ENCODE data around the gene KCNH3.

KCNH3 gene

GRCh38 chr12:49537752-49538509 is 899 bp upstream of the KCNH3 start:
- DNase-seq (ENCODE audit: insufficient read length, low spot score) (no peak), FAIRE-seq (peak; percentile 20)
- TF ChIP-seq TAF1 (IDR thresholded peaks at IDR 0.05; ENCODE audit: low read depth, low read length) (no peak), POLR2A (IDR thresholded peaks at IDR 0.05; ENCODE audit: low read depth, low read length) (no peak), SPI1 (IDR thresholded peaks at IDR 0.05; ENCODE audit: low read depth, low read length) (no peak), PAX5 (IDR thresholded peaks at IDR 0.05; ENCODE audit: insufficient read depth, low read length, severe bottlenecking) (no peak), POU2F2 (IDR thresholded peaks at IDR 0.05; ENCODE audit: low read depth, low read length) (no peak), POLR2AphosphoS5 (IDR thresholded peaks at IDR 0.05; ENCODE audit: low read depth, low read length) (no peak)

DNA sequence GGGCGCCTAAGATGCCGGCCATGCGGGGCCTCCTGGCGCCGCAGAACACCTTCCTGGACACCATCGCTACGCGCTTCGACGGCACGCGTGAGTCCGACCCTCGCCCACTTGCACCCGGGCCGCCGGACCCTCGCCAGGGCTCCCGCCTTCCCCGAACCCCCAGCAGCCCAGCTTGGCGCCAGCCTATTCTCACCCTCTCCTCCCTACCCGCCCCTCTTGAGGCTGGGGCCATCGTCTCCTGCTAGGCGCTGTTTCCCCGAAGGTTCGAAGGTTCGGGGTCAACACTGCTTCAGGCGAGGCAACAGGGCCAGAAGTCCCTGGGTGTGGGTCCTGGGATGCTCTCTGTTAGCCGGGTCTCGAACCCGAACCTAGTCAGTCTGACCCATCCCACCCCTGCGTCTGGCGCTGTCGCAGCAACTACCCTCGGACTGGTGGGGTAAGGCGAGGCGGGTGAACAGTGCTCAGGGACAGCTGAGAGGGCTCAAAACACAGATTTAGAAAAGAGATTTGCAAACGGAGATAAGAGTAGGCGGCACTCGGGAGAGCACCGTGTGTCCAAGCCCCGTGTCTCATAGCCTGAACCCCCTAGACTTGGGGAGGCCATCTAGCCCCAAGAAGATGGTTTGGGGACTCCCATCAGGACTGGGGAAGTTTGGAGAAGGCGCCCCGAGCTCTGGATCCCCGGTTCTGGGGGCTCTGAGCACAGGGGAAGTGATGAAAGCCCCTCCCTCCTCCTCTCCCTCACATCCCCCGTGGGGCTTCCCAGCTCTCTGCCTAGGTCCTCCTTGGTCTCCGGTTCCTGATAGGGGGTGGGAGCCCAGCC is 787 bp downstream of the KCNH3 start:
- FAIRE-seq (peak; percentile 80), DNase-seq (ENCODE audit: insufficient read length, low spot score) (no peak)
- no peak for TF ChIP-seq POLR2AphosphoS5 (IDR thresholded peaks at IDR 0.05; ENCODE audit: low read depth, low read length)
- 0 out of 2 replicates have a peak, but pooled peaks have one; percentile 7 for TF ChIP-seq SPI1 (IDR thresholded peaks at IDR 0.05; ENCODE audit: low read depth, low read length)

GRCh38 chr12:49540229-49541139 is 1.7 kb downstream of the KCNH3 start:
- DNase-seq (ENCODE audit: insufficient read length, low spot score) (no peak), FAIRE-seq (peak; percentile 79)
- no peak for TF ChIP-seq TAF1 (IDR thresholded peaks at IDR 0.05; ENCODE audit: low read depth, low read length)
- TF ChIP-seq SPI1 (IDR thresholded peaks at IDR 0.05; ENCODE audit: low read depth, low read length) = no peak
- TF ChIP-seq POLR2AphosphoS5 (IDR thresholded peaks at IDR 0.05; ENCODE audit: low read depth, low read length) = no peak
- TF ChIP-seq POLR2A (IDR thresholded peaks at IDR 0.05; ENCODE audit: low read depth, low read length) = no peak
- TF ChIP-seq POU2F2 (IDR thresholded peaks at IDR 0.05; ENCODE audit: low read depth, low read length) = no peak
- TF ChIP-seq PAX5 (IDR thresholded peaks at IDR 0.05; ENCODE audit: insufficient read depth, low read length, severe bottlenecking) = no peak

DNA sequence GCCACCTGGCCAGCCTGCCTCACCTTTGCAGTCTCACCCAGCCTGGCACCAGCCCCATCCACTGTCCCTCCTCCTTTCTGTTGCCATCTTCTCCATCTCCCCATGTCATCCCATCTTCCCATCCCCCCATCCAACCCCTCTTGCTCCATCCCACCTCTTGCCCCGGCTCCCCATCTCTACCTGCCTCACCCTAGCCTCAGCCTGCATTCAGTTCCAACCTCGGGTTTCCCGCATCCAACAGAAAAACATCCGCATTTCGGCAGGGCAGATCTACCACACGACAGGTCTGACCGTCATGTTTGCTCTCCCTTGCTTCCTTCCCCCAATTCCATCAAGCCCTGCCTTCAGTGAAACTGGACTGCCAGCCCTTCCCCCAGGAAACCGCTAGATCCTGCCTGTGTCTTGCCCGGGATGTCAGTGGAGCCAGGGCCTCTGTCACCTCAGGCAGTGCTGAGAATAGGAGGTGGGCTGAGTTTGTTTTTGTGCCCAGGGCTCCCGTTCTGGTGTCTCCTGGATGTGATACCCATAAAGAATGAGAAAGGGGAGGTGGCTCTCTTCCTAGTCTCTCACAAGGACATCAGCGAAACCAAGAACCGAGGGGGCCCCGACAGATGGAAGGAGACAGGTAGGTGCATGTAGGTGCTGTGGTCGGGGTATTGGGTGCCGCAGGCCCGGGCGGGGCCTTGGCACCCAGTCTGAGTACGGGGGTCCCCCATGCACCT is 2.5 kb downstream of the KCNH3 start:
- DNase-seq (ENCODE audit: insufficient read length, low spot score) = no peak
- TF ChIP-seq POLR2AphosphoS5 (IDR thresholded peaks at IDR 0.05; ENCODE audit: low read depth, low read length) (no peak), TAF1 (IDR thresholded peaks at IDR 0.05; ENCODE audit: low read depth, low read length) (no peak), SPI1 (IDR thresholded peaks at IDR 0.05; ENCODE audit: low read depth, low read length) (no peak), POU2F2 (IDR thresholded peaks at IDR 0.05; ENCODE audit: low read depth, low read length) (no peak), PAX5 (IDR thresholded peaks at IDR 0.05; ENCODE audit: insufficient read depth, low read length, severe bottlenecking) (no peak), POLR2A (IDR thresholded peaks at IDR 0.05; ENCODE audit: low read depth, low read length) (no peak)
- FAIRE-seq = no peak

DNA sequence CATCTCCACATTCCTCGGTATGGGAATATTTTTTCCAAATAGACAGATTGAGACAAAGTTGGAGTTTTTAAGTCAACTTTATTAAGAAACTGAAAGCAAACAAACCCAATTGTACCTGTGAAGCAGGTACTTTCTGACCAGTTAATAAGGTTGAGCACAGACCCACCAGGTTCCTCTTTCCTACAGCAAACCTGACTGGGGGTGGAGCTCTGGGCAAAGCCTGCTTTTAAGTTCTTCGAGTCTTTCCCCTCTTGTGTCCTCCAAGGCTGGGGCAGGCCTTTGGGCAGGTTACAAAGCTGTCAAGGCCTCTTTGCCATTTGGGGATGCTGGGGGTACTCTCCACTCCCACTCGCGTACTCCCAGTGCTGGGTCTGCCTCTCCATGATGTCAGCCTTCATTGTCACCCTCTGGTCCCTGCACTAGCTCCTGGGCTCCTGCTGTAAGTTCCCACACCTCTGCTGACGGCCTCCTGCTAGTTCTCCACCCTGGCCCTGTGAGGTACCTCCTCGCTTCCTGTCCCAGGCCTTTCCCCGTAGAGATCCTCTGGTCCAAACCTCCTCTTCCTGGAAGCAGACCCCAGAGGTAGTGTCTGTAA is 3.2 kb downstream of the KCNH3 start:
- no peak for DNase-seq (ENCODE audit: insufficient read length, low spot score)
- peak; percentile 9 for FAIRE-seq
- TF ChIP-seq TAF1 (IDR thresholded peaks at IDR 0.05; ENCODE audit: low read depth, low read length) (no peak), POLR2AphosphoS5 (IDR thresholded peaks at IDR 0.05; ENCODE audit: low read depth, low read length) (no peak), SPI1 (IDR thresholded peaks at IDR 0.05; ENCODE audit: low read depth, low read length) (no peak), POU2F2 (IDR thresholded peaks at IDR 0.05; ENCODE audit: low read depth, low read length) (no peak)

GRCh38 chr12:49542592-49543160 is 3.8 kb downstream of the KCNH3 start:
- FAIRE-seq (no peak), DNase-seq (ENCODE audit: insufficient read length, low spot score) (no peak)
- no peak for TF ChIP-seq POU2F2 (IDR thresholded peaks at IDR 0.05; ENCODE audit: low read depth, low read length)
- TF ChIP-seq POLR2AphosphoS5 (IDR thresholded peaks at IDR 0.05; ENCODE audit: low read depth, low read length) = no peak
- no peak for TF ChIP-seq TAF1 (IDR thresholded peaks at IDR 0.05; ENCODE audit: low read depth, low read length)
- TF ChIP-seq POLR2A (IDR thresholded peaks at IDR 0.05; ENCODE audit: low read depth, low read length) = no peak
- TF ChIP-seq SPI1 (IDR thresholded peaks at IDR 0.05; ENCODE audit: low read depth, low read length) = no peak
- no peak for TF ChIP-seq PAX5 (IDR thresholded peaks at IDR 0.05; ENCODE audit: insufficient read depth, low read length, severe bottlenecking)

- no peak for TF ChIP-seq PAX5 (IDR thresholded peaks at IDR 0.05; ENCODE audit: insufficient read depth, low read length, severe bottlenecking)
- no peak for TF ChIP-seq POLR2AphosphoS5 (IDR thresholded peaks at IDR 0.05; ENCODE audit: low read depth, low read length)
- TF ChIP-seq POLR2A (IDR thresholded peaks at IDR 0.05; ENCODE audit: low read depth, low read length) = no peak
- no peak for TF ChIP-seq SPI1 (IDR thresholded peaks at IDR 0.05; ENCODE audit: low read depth, low read length)
- TF ChIP-seq POU2F2 (IDR thresholded peaks at IDR 0.05; ENCODE audit: low read depth, low read length) = no peak
- TF ChIP-seq TAF1 (IDR thresholded peaks at IDR 0.05; ENCODE audit: low read depth, low read length) = no peak
- DNase-seq (ENCODE audit: insufficient read length, low spot score) (no peak), FAIRE-seq (no peak)
These were observed 4.5 kb downstream of the KCNH3 start for GRCh38 chr12:49543221-49543913.
